GM19397 (cell line): ENCODE data around the gene OR2A5.
"Not testable (repeated sequence)": the region's sequence is repeated elsewhere in the genome, so short reads cannot be mapped to it uniquely, and the experiment has no call there.

Experiments used
- ATAC-seq: cut with Tn5 transposase; IDR thresholded peaks from one replicate; pipeline ENCODE4 v1.9.1; 2021; ENCODE audit warnings: mild to moderate bottlenecking, moderate library complexity; ENCODE audit not compliant: unreplicated experiment

Gene OR2A5

DNA sequence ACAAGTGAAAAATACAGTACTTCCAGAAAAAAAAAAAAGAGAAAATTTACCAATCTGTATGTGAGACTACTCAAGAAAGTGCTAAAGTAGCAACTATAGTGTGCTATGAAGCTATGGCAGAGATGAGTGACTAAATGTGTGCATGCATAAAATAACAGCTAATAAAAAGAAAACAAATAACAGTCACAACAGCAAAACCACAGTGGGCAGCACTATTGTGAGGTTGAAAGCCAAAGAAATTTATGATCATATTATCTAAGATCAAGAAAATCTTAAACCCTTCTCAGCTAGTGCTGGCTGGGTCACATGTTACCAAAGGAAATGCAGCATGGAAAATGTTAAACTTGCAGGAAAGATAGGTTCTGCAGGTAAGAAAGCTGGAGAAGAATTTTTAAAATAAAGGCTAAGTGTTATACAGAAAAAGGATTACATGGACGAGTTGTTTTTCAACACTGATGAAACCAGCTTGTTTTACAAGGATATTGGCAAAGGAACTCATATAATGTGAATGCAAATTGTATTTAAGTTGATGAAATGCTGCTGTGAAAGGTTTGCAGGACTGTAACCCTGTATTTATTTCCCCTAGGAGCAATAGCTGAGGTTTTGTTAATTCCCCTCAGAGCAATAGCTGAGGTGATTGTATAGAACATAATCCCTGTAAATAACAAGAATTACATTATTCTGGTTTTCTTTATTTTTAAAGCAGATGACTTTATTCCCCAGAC is 15.6 kb upstream of the OR2A5 start:
- ATAC-seq = no peak

DNA sequence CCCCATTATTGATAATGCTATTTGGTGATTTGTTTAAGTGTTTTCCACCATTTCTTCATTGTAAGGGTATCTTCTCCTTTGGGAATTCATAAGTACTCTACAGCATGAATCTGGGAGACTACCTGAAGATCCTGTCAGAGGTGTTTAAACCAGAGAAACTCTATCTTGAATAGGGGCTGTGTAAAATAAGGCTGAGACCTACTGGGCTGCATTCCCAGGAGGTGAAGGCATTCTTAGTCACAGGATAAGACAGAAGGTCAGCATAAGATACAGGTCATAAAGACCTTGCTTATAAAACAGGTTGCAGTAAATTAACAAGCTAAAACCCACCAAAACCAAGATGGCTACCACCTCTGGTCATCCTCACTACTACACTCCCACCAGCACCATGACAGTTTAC is 13.4 kb upstream of the OR2A5 start:
- ATAC-seq = no peak

DNA sequence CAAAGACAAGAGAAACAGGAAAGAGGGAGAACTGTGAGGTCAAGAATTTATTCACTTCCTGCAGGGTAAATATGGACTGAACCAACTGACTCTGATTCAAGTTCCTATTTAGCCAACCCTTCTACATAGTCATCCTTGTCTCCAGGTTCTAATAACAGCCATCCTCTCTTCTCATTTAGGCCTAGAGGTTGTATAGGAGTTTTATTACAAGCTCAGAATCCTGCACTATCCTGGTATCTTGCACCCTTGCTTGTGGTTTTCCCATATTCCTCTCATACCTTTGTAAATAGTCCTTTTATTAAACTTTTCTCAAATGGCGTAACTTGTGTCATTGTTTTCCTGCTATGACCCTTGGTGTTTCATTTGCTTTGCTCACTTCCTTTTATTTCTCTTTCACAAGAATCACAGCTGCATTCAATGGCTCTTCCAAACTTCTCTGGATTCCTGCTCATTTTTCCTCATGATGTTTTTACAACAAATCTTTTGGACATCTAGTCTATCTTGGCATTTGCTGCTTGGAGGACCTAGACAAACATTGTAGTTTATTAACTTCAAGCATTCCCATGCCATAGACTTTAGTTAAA is 12.4 kb upstream of the OR2A5 start:
- no peak for ATAC-seq

DNA sequence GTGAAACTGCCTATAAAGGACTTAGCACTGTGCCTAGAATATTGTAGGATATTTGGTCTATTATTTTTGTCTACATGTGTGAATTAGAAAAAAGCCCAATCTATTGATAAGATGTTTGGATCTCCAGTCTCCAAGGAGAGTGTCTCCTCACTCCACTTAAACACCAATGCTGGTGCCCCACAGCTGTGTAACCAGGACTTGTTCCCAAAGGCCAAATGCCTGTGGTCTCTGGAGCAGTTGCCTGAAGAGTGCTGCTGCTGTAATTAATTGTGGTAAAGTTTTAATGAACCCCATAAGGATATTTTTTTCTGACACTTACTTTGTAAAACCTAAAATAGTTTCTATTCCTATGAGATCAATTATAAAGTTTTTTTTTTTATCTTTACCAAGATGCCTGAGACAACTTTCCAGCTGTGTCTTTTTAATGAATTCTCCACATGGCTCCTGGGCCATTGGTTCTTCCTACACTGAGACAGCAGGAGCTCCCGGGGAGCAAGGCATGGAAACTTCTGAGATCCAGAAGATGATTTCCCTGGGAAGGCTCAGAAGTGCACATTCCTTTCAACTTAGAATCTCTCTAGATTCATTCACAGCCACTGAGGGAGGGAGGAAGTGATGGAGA is 11.2 kb upstream of the OR2A5 start:
- ATAC-seq = no peak

DNA sequence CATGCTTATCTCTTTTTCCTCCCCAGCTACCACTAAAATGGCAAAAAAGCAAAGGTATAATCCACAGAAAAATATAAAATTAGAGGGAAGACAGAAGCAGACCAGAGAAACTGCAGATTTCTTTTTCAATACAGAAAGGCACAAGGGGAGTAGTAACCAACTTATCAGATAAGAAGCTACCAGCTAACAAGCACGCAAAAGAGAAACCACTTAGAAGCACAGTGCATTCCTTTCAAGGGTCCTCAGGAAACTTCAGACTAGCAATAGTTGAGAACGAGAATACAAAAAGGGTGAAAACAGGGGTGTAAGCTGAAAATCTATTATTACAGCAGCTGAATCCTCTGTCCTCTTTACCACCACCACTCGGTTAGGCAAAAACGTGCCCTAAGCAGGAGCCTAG is 9.9 kb upstream of the OR2A5 start:
- ATAC-seq = no peak

DNA sequence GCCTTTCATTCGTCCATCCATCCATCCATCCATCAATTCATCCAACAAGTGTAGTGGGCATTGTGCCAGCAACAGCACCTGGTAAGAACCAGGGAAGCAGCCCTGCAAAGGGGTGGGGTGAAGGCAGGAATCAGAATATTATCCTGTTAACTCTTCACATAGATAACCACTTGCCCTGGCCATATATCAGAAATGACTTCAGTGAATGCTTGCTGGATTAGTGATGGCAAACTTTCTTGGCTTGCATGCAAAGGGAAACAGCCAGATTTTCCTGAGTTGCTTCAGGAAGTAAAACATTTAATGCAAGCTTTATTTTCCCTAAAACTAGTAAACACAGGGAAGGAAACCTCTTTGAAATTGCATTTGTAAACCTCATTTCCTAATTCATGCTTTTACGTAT is 743 bp downstream of the OR2A5 start:
- ATAC-seq = no peak

DNA sequence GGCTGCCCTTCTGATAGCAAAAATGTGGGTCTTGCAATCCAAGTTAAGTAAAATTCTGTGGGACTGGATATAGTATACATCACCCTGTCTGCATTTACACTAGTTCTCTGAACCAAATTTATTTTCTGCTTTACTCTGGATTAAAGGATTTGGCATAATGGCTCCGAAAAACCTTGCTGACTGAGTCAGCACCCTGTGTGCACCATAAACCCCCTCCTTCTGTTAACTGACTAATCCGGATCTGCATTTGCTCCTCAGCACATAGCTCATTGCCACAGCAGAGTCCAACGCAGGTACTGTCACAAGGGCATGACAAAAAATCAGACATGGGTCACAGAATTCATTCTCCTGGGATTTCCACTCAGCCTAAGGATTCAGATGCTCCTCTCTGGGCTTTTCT is 1.3 kb downstream of the OR2A5 start:
- no peak for ATAC-seq

DNA sequence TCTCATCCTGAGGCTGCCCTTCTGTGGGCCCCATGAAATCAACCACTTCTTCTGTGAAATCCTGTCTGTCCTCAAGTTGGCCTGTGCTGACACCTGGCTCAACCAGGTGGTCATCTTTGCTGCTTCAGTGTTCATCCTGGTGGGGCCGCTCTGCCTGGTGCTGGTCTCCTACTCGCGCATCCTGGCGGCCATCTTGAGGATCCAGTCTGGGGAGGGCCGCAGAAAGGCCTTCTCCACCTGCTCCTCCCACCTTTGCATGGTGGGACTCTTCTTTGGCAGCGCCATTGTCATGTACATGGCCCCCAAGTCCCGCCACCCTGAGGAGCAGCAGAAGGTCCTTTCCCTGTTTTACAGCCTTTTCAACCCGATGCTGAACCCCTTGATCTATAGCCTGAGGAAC is 2.1 kb downstream of the OR2A5 start:
- ATAC-seq = not testable (repeated sequence)

DNA sequence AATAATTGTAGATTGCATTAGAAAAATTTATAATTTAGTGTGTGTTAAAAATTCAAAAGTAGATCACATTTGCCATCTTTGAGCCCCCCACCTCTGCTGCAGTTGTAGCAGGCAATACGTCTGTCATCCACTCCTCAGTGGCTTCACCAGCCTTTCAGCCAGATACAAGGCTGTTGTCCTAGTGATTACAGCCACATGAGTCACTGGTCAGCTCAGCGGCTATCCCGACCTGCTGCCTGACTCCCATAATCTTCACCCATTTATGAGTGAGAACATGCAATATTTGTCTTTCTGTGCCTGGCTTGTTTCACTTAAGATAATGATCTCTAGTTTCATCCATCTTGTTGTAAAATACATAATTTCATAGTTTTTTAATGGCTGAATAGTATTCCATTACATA is 9.2 kb downstream of the OR2A5 start:
- ATAC-seq = no peak

DNA sequence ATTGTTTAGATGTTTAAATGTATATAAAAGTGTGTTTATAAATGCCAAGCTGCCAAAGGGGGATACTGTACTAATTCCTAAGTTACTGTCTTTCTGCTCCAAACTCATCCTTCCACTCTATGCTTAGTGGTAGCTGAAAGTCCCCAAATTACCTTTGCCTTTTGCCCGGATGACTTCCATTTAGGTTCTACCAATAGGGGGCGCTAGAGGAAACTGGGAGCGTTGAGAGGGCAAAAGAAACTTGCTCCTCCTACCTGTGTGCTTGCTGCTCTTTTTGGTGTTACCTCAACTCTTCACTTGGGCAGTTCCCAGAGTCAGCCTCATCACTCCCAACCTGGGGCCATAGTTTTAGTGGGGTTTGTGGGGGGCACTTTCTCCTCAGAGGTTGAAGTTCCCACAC is 15.0 kb downstream of the OR2A5 start:
- ATAC-seq = no peak

DNA sequence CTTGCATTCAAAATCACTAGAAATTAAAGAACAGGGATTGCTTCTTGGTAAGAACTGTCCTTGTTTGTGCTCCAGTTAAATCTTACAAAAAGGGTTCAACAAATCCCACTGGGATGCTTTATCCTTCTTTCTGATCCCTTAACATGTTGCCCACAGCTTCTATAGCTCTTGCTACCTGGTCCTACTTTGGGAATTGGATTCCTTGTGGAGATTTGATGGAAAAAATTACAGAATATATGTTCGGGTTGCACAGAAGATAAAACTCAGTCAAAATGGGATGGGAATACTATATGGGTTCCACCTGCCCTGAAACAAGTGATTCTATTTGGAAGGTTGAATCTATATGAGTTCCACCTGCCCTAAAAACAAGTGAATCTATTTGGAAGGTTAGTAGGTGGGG is 20.8 kb downstream of the OR2A5 start, which contains the start of gene OR2A25:
TSS of gene OR2A25 (plus strand) at position 301 of the 400 bp plus-strand sequence. CDS start 4,409 bp downstream, outside the sequence.
- ATAC-seq = no peak

DNA sequence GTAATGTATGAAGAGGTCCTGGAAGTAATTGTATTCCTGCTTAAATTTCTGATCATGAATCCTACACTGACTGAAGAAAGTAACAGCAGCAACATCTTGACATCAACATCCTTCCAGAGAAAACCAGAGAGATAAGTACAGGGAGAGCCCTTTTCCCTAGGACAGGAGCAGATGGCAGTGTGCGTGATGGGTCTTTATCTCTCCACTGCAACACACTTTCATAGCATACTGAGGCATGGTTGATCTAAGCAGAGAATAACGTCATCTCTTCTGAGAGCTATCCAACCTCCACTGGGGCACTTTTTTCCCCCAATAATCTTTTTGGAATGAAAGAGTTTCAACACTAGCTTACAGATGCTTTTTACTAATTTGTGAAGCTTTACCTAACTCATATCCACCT is 21.2 kb downstream of the OR2A5 start:
- ATAC-seq = no peak

DNA sequence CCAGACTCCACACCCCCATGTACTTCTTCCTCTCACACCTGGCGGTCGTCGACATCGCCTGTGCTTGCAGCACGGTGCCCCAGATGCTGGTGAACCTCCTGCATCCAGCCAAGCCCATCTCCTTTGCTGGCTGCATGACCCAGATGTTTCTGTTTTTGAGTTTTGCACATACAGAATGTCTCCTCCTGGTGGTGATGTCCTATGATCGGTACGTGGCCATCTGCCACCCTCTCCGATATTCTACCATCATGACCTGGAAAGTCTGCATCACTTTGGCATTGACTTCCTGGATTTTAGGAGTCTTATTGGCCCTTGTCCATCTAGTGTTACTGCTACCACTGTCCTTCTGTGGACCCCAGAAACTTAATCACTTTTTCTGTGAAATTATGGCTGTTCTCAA is 25.6 kb downstream of the OR2A5 start:
- no peak for ATAC-seq

DNA sequence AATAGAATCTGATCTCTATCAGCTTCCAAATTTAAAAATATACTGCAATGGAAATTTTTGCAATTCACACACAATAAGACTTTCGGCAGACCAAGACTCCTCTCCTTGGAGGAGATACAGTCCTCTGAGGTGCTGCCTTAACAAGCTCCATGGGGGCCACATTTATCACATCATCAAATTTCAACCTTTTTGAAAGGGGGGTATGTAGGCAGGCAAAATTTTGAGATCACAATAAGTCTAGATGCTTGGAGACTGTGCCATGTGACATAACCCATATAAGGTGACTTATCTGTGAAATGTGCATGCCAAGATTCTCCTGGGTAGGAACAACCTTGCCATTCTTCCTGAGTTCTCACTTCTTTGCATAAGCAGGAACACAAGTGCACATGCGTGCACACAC is 37.2 kb downstream of the OR2A5 start, which contains the start of gene OR2A12:
TSS of gene OR2A12 (plus strand) at position 301 of the 400 bp plus-strand sequence. CDS start 8,830 bp downstream, outside the sequence.
- ATAC-seq = no peak

DNA sequence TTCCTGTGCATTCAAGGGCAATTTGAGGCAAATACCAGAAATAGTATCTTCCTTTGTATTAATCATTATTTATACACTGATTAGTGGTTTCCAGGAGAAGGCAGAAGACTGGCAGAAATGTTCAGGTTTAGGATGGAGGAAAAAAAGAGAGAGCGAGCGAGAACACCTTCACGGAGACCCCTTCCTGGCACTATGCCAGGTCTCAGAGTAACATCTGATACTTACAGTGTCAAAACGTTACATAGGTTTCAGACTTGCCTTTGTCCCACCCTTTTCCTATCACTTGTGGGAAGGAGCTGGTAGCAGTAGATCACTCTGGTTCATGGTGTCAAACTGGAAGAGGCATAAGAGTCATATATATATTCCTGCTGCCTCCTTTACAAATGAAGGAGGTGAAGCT is 38.0 kb downstream of the OR2A5 start:
- no peak for ATAC-seq

DNA sequence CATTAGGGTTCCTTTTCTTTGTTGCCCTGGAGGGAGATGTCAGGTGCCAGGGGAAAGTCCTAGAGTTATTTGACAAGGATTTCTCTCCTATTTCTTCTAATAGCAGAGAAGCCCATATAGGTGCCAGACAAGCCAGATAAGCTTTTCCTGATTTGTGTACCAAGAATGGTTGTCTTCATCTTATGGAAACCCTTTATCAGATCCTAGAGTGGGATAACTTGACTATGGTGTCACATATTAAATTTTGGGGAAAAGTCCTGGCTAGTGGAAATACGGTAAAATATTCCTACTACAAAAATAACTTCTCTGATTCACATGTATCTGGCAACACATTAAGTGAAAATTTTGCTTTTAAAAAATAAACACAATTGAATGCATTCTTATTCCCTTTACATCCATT is 38.5 kb downstream of the OR2A5 start:
- ATAC-seq = no peak

DNA sequence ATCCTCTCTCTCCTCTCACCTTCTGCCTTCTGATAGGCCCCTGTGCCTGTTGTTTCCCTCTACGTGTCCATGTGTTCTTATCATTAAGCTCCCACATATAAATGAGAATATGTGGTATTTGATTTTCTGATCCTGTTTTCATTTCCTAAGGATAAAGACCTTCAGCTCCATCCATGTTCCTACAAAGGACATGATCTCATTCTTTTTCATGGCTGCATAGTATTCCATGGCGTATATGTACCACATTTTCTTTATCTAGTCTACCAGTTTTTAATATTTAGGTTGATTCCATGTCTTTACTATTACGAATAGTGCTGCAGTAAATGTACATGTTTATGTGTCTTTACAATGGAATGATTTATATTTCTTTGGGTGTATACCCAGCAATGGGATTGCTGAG is 41.9 kb downstream of the OR2A5 start:
- ATAC-seq = no peak

DNA sequence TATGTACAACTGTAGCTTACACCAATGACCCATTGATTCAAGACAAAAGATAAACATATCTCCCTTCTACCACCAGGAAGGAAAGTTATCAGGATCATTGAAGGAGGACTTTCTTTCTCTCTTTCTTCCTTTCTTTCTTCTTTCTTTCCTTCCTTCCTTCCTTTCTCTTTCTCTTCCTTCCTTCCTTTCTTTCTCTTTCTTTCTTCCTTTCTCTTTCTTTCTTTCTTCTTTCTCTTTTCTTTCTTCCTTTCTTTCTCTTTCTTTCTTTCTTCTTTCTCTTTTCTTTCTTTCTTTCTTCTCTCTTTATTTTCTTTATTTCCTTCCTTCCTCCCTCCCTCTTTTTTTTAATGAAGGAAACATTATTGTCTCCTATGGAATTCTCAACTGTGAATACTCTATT is 50.0 kb downstream of the OR2A5 start:
- no peak for ATAC-seq

DNA sequence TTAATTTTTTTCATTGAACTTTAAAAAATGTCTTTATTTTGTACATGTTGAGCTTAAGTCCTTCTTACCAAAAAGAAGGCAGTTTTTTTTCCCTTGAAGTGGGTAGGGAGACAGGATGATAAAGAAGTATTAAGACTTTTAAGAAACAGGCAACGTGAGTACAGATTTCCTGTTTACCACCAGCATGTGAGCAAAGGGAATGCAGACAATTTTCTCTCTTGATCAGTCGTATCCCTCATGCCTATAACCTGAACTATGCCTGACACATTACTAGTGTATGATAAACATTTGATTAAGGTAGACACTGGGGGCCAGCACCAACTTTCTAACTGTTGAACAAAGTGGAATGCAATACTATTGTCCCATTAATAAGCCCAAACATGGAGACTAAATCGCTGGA is 51.9 kb downstream of the OR2A5 start:
- no peak for ATAC-seq

DNA sequence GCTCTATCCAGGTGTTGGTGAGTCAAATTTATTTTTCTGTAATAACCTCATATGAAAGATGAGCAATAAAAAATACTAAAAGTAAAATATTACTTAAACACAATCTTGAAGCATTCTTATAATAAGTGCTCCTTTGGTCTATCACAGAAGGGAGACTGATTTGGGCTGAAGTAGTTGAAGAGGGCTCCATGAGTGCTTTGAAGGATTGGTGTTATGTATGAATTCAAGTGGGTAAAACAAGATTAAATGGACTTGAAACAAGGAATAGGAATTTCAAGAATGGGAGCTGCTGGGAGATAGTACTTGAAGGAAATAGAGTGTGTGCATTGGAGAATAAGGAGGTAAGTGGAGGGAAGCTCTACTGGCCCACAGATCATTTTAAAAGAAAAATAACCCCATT is 53.3 kb downstream of the OR2A5 start:
- no peak for ATAC-seq

DNA sequence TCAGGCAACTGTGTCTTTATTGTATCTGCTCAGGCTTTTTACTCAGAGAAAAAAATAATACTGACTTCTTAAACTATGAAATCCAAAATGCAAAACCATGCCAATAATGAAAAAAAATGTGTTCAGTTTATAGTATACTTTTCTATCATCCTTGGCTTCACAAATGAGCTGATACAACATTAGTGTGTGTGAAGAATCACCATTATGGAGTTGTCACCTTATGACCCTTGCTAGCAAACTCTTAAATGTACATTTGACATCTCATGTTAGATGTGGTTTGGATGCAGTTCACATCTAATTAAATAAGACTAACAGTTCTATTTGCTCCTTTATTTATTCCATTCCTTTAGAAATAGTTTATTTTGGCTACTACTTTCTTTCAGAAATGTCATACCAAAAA is 56.5 kb downstream of the OR2A5 start:
- ATAC-seq = no peak
